ENCODE data around the gene EPN3. TPM values are rescaled to one million over a fixed set of nuclear protein-coding genes. Genes with fewer than 3 reads are reported as not detected.

Gene EPN3
- total RNA-seq, 1 experiment from 2014 or later = 17.8 TPM

DNA sequence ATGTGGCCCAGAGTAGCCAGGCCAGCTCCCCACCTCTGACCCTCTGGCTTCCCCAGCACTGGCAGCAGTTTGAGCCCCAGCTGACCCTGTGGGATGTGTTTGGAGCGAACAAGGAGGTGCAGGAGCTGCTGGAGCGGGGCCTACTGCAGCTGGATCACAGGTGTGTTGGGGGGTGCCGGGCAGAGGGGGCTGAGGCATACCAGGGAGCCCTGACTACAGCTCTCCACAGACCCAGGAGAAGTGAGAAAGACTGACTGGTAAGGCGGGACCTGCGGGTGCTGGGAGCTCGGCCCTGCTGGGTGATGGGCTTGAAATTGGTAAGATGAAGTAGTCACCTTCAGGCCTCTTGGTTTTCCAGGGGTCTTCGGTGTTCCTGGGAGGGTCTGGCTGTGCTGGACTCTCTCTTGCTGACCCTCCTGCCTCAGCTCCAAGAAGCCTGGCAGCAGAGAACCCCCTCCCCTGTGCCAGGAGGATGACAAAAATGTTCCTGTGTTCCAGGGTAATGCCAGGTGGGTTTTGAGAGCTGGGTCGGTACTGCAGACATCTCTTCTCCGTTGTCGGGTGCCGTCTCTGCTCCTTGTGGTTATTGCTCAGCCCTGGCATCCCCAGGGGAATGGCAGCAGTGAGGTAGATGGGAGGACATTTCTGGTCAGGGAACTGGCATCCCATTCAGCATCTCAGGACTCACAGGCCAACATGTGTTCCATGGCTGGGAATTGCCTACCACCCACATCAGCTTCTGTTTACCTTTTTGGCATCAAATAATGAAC, 48.0 kb upstream of the EPN3 start:
- Histone ChIP-seq H3K27ac (ENCODE audit: low read depth, low read length) (no peak overlapping the region), H3K36me3 (ENCODE audit: control insufficient read depth in 1 of 2, insufficient read depth in 2 of 2, low read length in 2 of 2) (peaks cover 24 to 41% of the 10 kb centered on the region in 2 experiments), H3K4me3 (replicated peaks in 1 of 2; ENCODE audit: low read depth in 1 of 2, low read length in 2 of 2) (no peak overlapping the region), H3K27me3 (ENCODE audit: insufficient read depth, low read length) (no peaks in the 10 kb centered on the region), H3K9me3 (ENCODE audit: control insufficient read depth in 1 of 2, insufficient read depth in 1 of 2, low read depth in 1 of 2, low read length in 2 of 2) (no peaks in the 10 kb centered on the region), H3K9ac (ENCODE audit: low read length) (no peak overlapping the region), H3K4me2 (ENCODE audit: low read length) (no peak overlapping the region), H2AFZ (ENCODE audit: low read depth, low read length, poor library complexity, severe bottlenecking) (no peak overlapping the region), H3K79me2 (ENCODE audit: insufficient read depth, low read length) (peaks cover 19% of the 10 kb centered on the region), H4K20me1 (ENCODE audit: insufficient read depth) (no peaks in the 10 kb centered on the region), H3K4me1 (ENCODE audit: control insufficient read depth in 1 of 2, insufficient read depth in 2 of 2, low read length in 2 of 2) (peaks cover 17 to 42% of the 10 kb centered on the region in 2 experiments), H3K9me2 (ENCODE audit: insufficient read depth) (no peaks in the 10 kb centered on the region)
- intact Hi-C loops (cut with micrococcal nuclease) = no loop called here
- ChIA-PET CTCF (interaction anchor here (0.7 to 0.9 kb wide), 2 partner anchors 17 to 285 kb away, joined by 3 read pairs; no protein-coding TSS in a partner anchor), POLR2A (no interaction called here), RAD21 (ENCODE audit: low non-redundant PET in 1 of 2, low total read pairs in 2 of 2, uncharacterized antibody in 2 of 2, unreplicated experiment in 2 of 2) (interaction anchor here in 1 of 2 experiments (0.9 kb wide), 1 partner anchor 57 kb away, joined by 3 read pairs; no protein-coding TSS in a partner anchor)
- no peak for ATAC-seq
- no peak for DNase-seq (ENCODE audit: low read depth, low spot score)
- BruUV-seq (replicated peaks) = no TSS peak
- no peak for TF ChIP-seq ZNF274 (IDR thresholded peaks at IDR 0.05; ENCODE audit: low read depth, low read length)
- TF ChIP-seq RAD21 (IDR thresholded peaks at IDR 0.05; ENCODE audit: low read depth) = no peak
- TF ChIP-seq SIN3A (IDR thresholded peaks at IDR 0.05; ENCODE audit: low read depth) = no peak
- TF ChIP-seq, protein P1, sequence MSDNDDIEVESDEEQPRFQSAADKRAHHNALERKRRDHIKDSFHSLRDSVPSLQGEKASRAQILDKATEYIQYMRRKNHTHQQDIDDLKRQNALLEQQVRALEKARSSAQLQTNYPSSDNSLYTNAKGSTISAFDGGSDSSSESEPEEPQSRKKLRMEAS (IDR thresholded peaks at IDR 0.05) = no peak
- no peak for TF ChIP-seq EZH2 (IDR thresholded peaks at IDR 0.05)
- TF ChIP-seq, protein P2, sequence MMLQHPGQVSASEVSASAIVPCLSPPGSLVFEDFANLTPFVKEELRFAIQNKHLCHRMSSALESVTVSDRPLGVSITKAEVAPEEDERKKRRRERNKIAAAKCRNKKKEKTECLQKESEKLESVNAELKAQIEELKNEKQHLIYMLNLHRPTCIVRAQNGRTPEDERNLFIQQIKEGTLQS (IDR thresholded peaks at IDR 0.05) = no peak
- TF ChIP-seq YY1 (IDR thresholded peaks at IDR 0.05; ENCODE audit: extremely low read depth, insufficient replicate concordance, low read depth, low read length) = no peak
- no peak for TF ChIP-seq POLR2AphosphoS5 (IDR thresholded peaks at IDR 0.05; ENCODE audit: low read depth, low read length)
- no peak for TF ChIP-seq ZFX (IDR thresholded peaks at IDR 0.05)
- TF ChIP-seq TCF7L2 (IDR thresholded peaks at IDR 0.05; ENCODE audit: borderline replicate concordance, extremely low read depth, insufficient read depth, insufficient read length) = no peak
- TF ChIP-seq SP1 (IDR thresholded peaks at IDR 0.05; ENCODE audit: low read depth) = no peak
- TF ChIP-seq EZH2phosphoT487 (IDR thresholded peaks at IDR 0.05; ENCODE audit: borderline replicate concordance) = no peak
- no peak for TF ChIP-seq POLR2A (IDR thresholded peaks at IDR 0.05; ENCODE audit: borderline replicate concordance, extremely low read depth, insufficient read depth, insufficient read length)
- TF ChIP-seq JUND (IDR thresholded peaks at IDR 0.05) = no peak
- no peak for TF ChIP-seq FOSL1 (IDR thresholded peaks at IDR 0.05; ENCODE audit: low read depth)
- TF ChIP-seq, protein P3, sequence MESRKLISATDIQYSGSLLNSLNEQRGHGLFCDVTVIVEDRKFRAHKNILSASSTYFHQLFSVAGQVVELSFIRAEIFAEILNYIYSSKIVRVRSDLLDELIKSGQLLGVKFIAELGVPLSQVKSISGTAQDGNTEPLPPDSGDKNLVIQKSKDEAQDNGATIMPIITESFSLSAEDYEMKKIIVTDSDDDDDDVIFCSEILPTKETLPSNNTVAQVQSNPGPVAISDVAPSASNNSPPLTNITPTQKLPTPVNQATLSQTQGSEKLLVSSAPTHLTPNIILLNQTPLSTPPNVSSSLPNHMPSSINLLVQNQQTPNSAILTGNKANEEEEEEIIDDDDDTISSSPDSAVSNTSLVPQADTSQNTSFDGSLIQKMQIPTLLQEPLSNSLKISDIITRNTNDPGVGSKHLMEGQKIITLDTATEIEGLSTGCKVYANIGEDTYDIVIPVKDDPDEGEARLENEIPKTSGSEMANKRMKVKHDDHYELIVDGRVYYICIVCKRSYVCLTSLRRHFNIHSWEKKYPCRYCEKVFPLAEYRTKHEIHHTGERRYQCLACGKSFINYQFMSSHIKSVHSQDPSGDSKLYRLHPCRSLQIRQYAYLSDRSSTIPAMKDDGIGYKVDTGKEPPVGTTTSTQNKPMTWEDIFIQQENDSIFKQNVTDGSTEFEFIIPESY (IDR thresholded peaks at IDR 0.05; ENCODE audit: extremely low read depth, insufficient replicate concordance, low read length) = no peak
- TF ChIP-seq, protein P4, sequence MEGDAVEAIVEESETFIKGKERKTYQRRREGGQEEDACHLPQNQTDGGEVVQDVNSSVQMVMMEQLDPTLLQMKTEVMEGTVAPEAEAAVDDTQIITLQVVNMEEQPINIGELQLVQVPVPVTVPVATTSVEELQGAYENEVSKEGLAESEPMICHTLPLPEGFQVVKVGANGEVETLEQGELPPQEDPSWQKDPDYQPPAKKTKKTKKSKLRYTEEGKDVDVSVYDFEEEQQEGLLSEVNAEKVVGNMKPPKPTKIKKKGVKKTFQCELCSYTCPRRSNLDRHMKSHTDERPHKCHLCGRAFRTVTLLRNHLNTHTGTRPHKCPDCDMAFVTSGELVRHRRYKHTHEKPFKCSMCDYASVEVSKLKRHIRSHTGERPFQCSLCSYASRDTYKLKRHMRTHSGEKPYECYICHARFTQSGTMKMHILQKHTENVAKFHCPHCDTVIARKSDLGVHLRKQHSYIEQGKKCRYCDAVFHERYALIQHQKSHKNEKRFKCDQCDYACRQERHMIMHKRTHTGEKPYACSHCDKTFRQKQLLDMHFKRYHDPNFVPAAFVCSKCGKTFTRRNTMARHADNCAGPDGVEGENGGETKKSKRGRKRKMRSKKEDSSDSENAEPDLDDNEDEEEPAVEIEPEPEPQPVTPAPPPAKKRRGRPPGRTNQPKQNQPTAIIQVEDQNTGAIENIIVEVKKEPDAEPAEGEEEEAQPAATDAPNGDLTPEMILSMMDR (IDR thresholded peaks at IDR 0.05 in 2 of 3, conservative IDR thresholded peaks at IDR 0.05 in 1 of 3; ENCODE audit: borderline replicate concordance in 1 of 3, insufficient read depth in 1 of 3, low read depth in 2 of 3, low read length in 2 of 3) = no peak
- no peak for TF ChIP-seq CBX3 (IDR thresholded peaks at IDR 0.05; ENCODE audit: low read depth)
- TF ChIP-seq, protein P5, sequence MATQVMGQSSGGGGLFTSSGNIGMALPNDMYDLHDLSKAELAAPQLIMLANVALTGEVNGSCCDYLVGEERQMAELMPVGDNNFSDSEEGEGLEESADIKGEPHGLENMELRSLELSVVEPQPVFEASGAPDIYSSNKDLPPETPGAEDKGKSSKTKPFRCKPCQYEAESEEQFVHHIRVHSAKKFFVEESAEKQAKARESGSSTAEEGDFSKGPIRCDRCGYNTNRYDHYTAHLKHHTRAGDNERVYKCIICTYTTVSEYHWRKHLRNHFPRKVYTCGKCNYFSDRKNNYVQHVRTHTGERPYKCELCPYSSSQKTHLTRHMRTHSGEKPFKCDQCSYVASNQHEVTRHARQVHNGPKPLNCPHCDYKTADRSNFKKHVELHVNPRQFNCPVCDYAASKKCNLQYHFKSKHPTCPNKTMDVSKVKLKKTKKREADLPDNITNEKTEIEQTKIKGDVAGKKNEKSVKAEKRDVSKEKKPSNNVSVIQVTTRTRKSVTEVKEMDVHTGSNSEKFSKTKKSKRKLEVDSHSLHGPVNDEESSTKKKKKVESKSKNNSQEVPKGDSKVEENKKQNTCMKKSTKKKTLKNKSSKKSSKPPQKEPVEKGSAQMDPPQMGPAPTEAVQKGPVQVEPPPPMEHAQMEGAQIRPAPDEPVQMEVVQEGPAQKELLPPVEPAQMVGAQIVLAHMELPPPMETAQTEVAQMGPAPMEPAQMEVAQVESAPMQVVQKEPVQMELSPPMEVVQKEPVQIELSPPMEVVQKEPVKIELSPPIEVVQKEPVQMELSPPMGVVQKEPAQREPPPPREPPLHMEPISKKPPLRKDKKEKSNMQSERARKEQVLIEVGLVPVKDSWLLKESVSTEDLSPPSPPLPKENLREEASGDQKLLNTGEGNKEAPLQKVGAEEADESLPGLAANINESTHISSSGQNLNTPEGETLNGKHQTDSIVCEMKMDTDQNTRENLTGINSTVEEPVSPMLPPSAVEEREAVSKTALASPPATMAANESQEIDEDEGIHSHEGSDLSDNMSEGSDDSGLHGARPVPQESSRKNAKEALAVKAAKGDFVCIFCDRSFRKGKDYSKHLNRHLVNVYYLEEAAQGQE (IDR thresholded peaks at IDR 0.05; ENCODE audit: low read depth) = no peak
